ENCODE results near the gene BCAS1.

DNA sequence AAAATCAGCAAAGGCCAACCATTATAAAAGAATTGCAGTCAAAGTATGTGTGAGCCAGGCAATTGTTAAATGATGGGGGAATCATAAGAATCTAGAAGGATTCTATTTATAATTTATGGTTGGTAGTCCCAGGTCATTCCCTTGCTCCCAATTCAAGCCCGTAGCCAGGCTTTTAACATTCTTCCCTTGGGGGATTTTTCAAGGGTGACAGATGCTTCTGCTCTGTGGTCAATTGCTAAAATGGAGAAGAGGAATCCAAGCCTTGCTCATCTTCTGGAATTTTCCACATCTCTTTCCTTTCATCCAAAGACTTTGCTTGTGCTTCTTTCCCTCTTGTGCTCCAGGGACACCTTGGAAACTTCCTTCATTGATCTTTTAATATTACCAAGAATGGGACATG is 18.0 kb upstream of the BCAS1 start:
- TF ChIP-seq CTCF (IDR thresholded peaks at IDR 0.05) = no peak
- no peak for TF ChIP-seq POLR2A (IDR thresholded peaks at IDR 0.05)

All from prostate gland (tissue), 2 donors.